ENCODE results near the gene IVNS1ABP. TPM values are rescaled to one million over a fixed set of nuclear protein-coding genes. Genes with fewer than 3 reads are reported as not detected.
"Not testable (repeated sequence)": the region's sequence is repeated elsewhere in the genome, so short reads cannot be mapped to it uniquely, and the experiment has no call there.

IVNS1ABP gene
- total RNA-seq (2014; rRNA removed; shearing (Covaris generic)): 70.2 and 81.0 TPM in 2 replicates

DNA sequence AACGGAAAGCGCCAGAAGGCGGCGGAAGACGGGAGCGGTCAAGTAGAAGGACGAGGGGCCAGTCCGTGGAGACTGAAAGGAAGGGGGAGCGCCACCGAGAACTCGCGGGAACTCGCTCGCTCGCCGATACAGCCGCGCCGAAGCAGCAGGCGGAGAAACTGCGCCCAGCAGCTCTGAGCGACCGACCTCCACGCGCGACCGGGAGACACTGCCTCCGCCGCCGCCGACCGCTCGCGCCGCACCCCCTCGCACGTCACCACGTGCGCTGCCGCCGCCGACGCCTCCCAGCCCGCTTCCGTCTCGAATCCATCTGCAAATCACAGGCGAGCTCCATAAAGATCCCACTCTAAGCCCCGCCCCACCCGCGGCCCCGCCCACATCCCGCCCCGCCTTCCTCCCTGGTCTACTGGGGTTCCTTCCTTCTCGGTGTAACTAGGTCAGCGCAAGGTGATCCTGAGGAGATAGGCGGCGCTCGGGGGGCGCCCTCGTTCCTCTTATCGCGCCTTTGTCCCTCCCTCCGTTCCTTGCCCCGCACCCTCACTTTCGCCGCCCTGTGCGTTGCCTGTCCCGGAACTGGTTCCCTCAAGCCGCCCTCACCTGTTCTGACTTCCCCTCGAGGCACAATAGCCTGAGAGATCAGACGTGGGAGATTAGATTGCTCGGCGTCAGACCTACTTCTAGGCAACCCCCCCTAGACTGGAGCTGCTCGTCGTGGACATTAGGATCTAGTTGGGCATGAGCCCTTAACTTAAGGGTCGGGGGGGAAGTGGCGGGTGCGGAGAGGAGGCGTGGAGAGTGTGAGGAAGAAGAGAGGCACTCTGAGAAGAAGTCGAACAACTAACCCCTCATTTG lies at the start of gene IVNS1ABP:
Gene IVNS1ABP (minus strand): TSS at position 210 of the 852 bp plus-strand sequence. CDS start 7,750 bp downstream, outside the sequence.
- peak; percentile 98 for DNase-seq (ENCODE audit: low read depth)

DNA sequence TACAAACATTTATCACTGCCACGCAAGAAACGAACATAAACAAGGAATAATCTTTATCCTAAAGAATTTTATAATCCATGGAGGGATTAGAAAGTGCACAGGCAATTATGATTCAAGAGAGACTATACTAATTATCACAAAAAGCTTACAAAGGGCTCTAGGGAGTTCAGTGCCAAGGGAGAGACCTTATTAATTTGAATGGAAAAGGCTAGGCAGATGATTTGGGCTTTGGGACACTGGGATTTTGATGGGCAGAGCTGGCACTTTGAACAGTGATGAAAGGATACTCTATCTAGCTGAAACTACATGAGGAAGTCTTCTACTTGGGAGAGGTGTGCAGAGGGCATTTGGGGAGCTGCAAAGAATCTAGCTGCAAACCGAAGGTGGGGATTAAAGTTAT lies 48.9 kb upstream of the IVNS1ABP start:
- DNase-seq (ENCODE audit: low read depth): no peak

DNA sequence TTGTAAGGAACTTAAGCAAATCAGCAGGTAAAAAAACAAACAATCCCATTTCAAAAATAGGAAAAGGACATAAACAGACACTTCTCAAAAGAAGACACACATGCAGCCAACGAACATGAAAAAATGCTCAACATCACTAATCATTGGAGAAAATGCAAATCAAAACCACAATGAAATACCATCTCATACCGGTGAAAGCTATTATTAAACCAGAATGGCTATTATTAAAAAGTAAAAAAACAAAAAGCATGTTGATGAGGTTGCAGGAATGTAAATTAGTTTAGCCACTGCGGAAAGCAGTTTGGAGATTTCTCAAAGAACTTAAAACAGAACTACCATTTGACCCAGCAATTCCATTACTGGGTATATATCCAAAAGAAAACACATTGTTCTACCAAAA lies 47.5 kb upstream of the IVNS1ABP start:
- DNase-seq (ENCODE audit: low read depth): not testable (repeated sequence)

DNA sequence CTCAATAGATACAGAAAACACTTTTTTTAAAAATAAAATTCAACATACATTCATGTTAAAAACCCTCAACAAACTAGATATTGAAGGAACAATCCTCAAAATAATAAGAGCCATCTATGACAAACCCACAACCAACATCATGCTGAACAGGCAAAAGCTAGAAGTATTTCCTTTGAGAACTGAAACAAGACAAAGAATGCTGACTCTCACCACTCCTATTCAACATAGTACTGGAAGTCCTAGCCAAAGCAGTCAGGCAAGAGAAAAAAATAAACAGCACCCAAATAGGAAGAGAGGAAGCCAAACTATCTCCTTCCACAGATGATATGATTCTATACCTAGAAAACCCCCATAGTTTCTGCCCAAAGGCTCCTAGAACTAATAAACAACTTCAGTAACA lies 46.2 kb upstream of the IVNS1ABP start:
- no peak for DNase-seq (ENCODE audit: low read depth)

DNA sequence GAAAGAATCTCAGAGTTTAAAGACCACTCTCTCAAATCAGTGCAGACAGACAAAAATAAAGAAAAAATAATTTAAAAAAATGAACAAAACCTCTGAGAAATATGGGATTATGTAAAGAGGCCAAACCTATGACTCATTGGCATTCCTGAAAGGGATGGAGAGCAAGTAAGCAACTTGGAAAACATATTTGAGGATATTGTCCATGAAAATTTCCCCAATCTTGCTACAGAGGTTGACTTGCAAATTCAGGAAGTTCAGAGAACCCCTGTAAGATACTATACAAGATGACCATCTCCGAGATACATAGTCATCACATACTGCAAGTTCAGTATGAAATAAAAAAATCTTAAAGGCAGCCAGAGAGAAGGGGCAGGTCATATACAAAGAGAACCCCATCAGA lies 43.7 kb upstream of the IVNS1ABP start:
- DNase-seq (ENCODE audit: low read depth): no peak

DNA sequence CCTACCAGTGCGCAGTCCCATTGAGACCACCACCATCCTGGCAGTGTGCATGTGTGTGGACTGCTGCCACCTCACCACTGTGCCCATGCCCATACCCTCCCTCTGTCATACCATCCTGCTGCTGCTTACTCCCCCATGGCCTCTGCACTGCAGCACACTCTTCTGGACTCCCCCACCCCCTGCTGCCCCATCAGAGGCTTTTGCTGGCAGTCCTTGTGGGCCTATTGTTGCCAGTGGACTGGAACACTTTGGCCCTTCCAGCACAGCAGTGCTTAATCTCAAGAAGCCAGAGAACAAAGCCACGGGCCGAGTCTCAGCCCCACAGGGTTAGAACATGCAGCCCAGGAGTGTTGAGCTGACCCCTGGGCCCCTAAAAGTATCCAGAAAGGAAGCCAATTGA lies 41.9 kb upstream of the IVNS1ABP start:
- no peak for DNase-seq (ENCODE audit: low read depth)

DNA sequence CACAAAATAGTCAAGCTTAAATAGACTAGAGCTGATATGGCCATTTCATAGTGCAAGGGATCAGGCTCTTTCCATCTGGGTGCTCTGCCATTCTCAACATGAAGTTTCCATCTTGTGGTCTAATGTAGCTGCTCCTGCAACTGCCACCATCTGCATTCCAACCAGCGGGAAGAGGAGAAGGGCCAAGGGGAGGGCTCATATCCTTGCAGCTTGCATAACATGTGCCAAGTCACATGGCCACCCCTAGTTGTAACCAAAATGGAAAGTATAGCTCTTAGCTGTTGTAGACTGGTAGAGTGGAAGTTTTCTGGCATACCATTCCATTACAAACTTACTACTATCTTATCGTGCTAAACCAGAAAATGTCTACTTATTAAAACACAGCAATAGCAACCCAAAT lies 38.9 kb upstream of the IVNS1ABP start:
- DNase-seq (ENCODE audit: low read depth): no peak

DNA sequence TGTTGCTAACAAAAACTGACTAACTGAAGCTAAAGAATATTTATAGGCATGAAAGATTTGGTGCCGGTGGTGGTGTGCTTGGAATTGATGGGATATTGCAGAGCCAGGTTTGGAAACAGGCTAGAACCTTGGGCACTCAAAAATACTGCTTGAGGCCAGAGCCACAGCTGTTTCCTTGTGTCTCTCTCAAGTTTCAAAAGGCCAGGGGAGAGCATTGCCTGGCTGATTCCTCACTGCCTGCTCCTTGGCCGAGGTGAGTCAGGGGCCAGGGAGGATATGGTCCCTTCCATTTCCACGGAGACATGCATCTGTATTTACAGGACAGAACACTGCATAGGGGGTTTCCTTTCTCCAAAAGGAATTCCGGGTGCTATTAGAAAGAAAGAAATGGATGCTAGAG lies 36.1 kb upstream of the IVNS1ABP start:
- no peak for DNase-seq (ENCODE audit: low read depth)

DNA sequence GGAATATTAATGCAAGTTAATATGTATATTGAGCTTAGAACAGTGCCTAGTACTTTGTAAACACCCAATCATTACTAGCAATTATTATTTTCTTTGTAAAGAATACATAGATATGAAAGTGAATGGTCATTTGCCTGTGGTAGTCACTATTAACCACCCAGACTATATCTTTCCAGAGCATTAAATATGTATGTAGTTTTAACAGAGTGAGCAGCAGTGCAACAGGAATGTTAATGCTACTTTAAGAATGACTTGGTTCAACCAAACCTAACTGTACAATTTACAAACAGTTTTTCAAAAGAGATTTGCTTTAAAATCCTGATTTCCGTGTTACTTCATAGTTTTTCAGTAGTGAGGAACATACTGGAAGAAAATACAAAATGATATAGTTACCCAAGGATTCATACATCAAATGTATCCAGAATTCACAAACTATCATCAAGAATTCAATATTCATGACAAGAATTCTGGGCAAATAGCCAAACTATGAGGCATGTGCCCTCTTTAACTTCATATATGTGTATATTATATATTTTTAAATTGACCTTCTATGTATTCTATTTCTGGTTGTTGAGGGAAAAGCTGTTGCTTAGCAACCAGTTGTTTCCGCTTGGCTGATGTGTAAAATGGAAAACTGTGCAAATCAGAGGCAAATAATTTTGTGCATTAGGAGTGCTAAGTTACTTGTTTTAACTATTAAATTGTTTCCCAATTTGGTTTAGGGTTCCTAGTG lies 34.9 kb upstream of the IVNS1ABP start:
- DNase-seq (ENCODE audit: low read depth): no peak

DNA sequence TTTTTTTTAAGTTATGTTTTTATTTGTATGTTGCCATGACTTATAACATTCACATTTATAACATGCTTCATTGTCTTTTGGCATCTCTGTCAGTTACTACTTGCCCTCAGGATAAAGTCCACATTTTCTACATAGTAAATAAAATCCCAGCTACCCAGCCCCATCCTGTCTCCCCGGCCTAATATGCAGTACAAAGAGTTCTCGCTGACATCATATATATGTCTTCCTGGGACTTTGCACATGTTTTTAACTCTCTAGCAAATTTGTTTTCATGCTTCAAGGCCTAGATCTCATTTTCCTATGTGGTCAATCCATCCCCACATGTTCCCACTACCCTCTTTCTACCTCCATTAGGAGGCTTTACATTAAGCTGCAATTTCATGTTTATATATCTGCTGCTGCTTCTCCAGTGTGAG lies 33.0 kb upstream of the IVNS1ABP start:
- no peak for DNase-seq (ENCODE audit: low read depth)

DNA sequence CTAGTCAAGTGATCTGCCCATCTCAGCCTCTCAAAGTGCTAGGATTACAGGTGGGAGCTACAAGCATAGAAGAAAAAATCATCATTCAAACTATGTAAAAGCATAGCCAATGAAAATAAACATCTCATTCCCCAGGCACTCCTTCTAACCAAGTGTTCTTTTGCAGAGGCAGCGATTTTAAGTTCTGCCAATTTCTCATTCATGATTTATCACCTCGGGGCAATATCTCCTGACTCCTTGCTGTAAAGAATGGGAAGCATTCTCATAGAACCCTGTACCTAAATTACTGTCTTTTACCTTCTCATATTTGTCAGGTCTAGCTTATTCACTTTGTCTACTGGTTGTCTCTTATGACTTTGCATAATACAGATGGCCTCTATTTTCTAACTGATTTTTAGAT lies 32.5 kb upstream of the IVNS1ABP start:
- no peak for DNase-seq (ENCODE audit: low read depth)

DNA sequence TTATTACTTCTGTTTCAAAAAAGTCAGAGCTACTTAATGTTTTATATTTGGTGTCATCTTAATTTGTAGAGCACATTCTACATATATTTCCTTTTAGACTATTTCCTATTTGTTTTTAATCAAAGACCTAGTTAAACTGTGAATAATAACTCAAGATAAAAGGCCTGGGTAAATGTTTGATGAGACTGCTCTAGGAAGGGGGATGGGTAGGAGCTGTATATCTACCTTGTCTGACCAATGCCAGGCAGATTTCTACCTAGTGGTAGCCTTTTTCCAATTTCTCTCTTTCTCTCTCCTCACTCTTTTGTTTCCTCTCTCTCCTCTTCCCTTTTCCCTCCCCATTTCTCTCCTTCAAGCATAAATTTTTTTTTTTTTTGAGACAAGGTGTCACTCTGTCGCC lies 31.9 kb upstream of the IVNS1ABP start:
- no peak for DNase-seq (ENCODE audit: low read depth)

DNA sequence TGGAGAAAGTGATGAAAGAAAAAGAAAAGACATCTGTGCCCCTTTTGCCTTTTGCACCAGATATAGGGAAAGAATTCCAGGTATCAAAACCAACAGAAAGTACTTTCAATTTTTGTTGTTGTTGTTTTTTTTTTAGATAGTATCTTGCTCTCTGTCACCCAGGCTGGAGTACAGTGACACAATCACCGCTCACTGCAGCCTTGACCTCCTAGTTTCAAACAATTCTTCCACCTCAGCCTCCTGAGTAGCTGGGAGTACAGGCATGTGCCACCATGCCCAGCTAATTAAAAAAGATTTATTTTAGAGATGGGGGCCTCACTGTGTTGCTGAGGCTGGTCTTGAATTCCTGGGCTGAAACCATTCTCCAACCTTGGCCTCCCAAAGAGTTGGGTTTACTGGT lies 31.3 kb upstream of the IVNS1ABP start:
- DNase-seq (ENCODE audit: low read depth): no peak

DNA sequence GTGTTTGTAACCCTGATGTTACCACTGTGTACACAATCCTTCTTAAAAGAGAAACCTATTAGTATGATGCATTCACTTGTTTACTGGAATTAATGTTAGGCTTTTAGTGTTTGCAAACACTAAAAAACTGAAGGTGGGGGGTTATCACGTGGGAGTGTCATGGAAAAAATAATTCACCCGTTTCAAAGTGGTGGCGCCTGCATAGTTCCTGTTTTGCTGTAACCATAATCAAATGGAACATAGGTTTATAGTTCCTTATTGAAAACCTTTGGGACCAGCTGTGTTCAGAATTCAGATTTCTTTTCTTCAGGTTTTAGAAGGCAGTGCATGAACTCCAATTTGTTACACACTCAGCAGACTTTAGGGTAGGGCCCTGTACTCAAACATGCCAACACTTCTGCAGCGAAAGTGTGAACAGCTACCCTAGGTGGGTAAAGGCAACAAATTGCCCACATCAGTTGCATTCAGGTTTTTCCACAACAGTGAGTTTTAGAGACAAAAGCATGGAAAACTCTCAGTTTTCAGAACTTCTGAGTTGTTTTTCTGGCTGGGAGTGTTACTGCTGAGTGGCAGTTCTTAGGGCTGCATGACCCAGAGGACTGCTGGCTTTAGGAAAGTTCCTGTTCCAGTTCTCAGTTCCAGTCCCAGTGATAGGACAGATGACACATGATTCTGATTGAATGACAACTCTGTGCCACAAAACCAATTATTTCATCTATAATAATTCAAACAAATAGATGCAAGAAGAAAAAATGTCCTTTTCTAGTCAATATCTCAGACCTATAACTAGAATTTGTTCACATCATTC lies 29.1 kb upstream of the IVNS1ABP start:
- no peak for DNase-seq (ENCODE audit: low read depth)

DNA sequence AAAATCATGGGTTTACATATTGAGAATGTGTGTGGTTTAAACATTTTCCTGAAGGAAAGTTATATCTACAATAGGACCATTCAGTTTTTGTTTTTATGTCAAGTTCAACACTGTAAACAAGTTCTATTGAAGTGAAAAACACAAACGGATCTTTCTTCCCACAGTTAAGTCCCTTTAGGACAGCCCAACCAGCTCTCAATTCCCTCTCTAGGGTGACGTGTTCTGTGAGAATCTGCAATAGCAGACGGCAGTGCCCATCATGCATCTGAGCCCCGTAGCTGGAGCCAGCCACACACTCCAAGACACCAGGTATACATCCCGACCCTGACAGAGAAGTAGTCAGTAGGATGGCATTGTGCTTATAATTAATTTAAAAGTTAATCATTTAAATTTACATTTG lies 26.3 kb upstream of the IVNS1ABP start:
- DNase-seq (ENCODE audit: low read depth): no peak

DNA sequence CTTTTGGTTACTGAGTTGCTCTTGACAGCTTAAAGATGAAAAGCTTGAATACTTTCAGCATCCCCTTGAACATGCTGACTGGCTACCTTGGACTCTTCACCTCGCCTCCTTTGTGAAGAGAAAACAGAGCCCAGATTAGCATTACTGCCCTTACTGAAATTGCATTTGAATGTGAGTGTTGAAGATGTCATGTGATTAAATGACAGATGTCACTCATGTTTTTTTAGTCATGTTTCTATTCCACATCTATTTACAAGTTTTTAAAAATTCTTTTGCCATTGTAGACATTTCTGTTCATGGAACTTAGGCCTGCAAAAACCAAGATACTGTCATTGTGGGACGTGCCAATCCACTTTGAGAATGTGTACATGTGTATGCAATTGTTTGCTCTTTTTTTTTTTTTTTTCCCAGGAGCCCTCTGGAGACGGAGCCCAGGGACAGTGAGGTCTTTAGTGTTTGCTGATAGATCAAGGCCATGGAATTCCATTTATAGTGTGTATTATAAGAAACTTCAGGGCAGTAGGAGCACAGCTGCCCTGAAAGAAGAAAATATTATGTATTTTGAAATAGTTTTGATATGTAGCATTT lies 25.7 kb upstream of the IVNS1ABP start:
- DNase-seq (ENCODE audit: low read depth): no peak

DNA sequence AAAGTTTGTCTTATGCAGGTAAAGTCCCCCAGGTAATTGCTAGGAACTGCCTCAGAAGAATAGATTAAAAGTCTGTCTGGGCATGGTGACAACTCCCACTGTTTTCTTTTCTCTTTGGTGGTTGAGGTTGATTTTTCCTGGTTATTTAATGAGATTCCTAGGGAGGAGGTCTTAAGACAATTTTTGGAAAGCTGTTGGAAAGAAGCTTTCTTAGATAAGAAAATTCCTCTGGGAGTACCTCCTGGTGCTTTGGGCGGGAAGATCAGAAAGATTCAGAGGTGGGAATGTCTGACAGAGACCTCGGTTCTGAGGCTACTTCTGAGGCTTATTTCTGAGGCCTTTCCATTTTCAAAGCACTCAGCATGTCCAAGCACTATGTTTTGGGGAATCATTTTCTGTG lies 25.0 kb upstream of the IVNS1ABP start:
- no peak for DNase-seq (ENCODE audit: low read depth)

DNA sequence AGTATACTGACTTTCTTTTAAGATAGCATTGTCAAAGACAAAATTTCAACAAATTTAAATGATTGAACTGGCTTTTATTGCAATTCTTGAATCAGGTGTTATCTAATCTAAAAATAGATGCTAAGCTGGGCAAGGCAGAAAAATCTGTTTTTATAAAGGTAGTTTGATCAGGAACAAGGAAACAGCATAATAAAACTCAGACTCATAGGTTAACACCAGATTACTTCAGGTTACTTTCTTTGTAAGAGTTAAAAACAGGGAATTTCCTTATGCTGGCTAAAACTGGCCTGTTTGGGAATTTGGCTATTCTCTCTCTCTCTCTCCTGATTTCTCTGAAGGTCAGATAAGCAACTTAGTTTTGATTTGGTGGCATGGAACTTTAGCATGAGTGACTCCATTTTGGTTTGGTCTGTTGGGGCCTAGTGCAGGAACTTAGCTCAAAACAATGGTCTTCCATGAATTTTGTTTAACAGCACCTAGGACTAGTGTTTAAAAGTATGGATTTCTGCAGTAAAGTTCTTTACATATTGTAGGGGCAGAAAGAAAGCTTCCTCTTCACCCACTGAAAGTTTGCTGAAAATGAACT lies 24.2 kb upstream of the IVNS1ABP start:
- no peak for DNase-seq (ENCODE audit: low read depth)

DNA sequence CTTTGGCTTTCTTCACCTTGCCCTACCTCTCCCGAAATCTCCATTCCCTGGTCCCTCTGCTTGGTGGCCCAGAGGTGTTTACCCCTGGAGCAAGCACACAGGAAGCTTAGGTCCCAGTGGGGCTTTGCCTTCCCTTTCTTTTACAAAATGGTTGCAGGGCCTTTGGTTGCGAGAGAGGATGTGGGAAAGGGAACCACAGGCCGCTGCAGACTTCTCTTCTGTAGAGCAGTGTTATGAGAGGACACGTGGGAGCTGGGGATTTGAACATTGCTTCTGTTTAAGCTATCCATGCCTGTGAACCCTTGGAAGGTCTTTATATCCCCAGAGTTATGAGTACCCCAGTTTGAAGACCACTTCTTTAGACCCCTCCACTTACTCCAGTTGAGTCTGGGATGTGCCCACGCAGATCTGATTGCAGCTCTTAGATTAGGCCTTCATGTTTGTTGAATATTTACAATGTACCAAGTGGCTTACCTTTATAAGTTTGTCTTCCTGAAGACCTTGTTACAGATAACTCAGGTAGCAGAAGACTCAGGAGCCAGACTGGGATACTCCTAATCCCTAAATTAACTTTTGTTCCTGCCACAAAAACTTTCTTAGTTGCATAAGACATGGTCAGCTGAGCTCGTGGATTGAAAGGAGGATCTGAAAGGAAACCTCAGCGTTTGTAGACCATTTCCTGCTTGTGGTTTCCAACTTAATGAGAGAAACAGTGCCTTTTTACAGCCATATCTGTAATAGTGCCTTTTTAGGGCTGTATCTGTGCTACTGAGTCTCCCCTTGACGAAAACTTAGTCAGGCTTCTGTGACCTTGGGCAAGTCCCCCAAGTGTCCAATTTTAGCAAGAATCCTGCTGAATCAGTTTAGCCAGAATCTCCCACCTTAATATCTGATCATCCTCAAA lies 21.9 kb upstream of the IVNS1ABP start:
- DNase-seq (ENCODE audit: low read depth): peak; percentile 15

DNA sequence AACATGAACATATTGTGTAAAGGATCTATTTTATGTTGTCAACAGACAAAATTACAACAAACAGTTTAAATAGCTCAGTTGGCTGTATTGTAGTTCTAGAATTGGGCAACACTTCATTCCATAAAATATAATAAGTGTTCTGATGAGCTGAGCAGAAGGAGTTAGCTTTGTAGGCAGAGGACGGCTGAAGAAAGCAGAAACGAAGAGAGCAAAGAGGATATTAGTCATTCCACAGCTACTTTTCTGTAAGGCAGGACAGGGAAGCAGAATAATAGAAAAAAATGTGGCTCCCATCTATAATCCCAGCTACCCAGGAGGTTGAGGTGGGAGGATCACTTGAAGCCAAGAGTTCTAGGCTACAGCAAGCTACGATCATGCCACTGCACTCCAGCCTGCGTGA lies 20.2 kb upstream of the IVNS1ABP start:
- DNase-seq (ENCODE audit: low read depth): peak; percentile 16

All from Daoy (cell line).